Measurements from ENCODE around the gene TBX4. TPM values are rescaled to one million over a fixed set of nuclear protein-coding genes. Genes with fewer than 3 reads are reported as not detected.

Gene TBX4
- total RNA-seq, 2 donors from 2014 or later: not detected

DNA sequence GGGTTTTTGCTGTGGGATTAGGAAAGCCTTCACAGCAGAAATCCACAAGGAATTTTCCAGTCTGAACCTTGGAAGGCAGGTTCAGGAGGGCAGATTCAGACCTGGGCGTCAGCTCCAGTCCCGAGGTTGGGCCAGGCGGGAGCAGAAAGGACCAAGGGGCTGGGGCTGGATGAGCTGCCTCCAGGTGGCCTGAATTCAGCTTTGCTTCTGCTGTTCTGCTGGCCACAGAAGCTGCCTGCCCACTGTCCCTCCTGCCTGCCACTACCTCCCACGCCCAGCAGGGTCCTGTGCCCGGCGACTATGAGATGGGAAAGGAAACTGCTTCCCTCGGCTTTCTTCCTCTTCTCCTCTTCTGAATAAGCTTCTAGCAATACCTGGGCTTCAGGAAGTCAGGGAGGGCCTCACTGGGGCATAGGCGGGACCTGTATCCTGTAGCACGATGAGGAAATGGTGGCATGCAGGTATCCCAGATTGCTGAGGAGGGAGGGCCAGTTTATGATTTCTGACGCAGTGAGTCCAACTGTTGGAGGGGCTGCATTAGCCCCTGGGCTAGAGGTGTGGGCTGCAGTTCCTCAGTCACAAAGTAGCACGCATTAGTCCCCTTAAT is 18.4 kb downstream of the TBX4 start:
- no peak for DNase-seq (ENCODE audit: low spot score)
- TF ChIP-seq, protein P1, sequence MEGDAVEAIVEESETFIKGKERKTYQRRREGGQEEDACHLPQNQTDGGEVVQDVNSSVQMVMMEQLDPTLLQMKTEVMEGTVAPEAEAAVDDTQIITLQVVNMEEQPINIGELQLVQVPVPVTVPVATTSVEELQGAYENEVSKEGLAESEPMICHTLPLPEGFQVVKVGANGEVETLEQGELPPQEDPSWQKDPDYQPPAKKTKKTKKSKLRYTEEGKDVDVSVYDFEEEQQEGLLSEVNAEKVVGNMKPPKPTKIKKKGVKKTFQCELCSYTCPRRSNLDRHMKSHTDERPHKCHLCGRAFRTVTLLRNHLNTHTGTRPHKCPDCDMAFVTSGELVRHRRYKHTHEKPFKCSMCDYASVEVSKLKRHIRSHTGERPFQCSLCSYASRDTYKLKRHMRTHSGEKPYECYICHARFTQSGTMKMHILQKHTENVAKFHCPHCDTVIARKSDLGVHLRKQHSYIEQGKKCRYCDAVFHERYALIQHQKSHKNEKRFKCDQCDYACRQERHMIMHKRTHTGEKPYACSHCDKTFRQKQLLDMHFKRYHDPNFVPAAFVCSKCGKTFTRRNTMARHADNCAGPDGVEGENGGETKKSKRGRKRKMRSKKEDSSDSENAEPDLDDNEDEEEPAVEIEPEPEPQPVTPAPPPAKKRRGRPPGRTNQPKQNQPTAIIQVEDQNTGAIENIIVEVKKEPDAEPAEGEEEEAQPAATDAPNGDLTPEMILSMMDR (IDR thresholded peaks at IDR 0.05): no peak
- Histone ChIP-seq H3K4me1 (no peaks in the 10 kb centered on the region), H3K36me3 (no peaks in the 10 kb centered on the region), H3K27ac (no peak overlapping the region), H3K4me3 (no peak overlapping the region), H3K9me3 (no peaks in the 10 kb centered on the region), H3K27me3 (no peaks in the 10 kb centered on the region)

DNA sequence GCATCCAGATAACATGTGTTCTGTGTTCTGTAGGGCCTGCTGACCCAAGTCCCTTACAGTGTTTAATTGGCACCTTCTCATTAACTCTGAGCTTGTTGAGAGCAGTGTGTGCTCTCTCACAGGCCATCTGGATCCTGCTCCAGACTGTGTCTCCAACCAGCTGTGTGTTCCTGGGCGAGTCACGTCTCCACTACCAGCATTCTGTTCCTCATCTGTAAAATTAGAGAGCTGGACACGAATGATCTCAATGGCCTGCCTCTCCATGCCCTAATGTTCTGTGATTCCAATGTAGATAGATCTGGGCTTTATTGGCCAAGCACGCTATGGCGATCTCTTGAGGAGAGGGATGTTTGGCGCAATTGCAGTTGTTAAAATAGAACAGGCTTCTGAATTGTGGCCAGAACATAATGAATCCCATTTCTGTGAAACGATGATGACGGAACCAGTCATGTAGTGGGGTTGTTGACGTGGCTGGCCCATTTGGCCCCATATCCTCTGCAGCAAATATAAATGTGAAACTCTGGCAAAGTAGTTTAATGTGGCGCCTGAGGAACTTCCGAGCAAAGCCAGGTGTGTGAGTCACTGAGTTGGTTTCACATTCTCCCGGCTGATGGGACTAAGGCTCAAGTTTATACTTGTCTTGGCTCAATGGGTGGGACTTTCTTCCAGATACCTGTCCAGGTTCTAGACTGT is 22.2 kb downstream of the TBX4 start:
- Histone ChIP-seq H3K36me3 (no peaks in the 10 kb centered on the region), H3K4me3 (no peak overlapping the region), H3K4me1 (no peaks in the 10 kb centered on the region), H3K9me3 (no peaks in the 10 kb centered on the region), H3K27ac (no peak overlapping the region), H3K27me3 (no peaks in the 10 kb centered on the region)
- DNase-seq (ENCODE audit: low spot score): no peak
- TF ChIP-seq, protein P1 (IDR thresholded peaks at IDR 0.05): no peak

DNA sequence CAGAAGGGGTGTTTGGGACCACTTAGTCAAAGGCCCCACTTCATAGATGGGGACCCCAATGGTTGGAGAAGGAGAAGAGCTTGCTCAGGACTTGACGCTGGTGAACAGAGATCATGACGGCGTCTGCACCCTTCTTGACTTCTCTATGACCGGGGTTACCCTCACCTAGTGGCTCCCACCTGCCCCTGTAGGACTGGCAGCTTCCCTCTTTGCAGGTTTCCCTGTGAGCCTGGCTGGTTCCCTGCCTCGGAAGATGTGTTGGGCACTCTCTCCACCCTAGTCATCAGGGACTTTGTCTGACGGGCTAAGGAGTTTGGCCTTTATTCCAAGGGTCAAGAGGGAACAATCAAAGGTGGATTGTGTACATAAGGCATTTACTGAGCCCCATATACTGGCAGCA is 22.7 kb downstream of the TBX4 start:
- Histone ChIP-seq H3K9me3 (no peaks in the 10 kb centered on the region), H3K27me3 (no peaks in the 10 kb centered on the region)

DNA sequence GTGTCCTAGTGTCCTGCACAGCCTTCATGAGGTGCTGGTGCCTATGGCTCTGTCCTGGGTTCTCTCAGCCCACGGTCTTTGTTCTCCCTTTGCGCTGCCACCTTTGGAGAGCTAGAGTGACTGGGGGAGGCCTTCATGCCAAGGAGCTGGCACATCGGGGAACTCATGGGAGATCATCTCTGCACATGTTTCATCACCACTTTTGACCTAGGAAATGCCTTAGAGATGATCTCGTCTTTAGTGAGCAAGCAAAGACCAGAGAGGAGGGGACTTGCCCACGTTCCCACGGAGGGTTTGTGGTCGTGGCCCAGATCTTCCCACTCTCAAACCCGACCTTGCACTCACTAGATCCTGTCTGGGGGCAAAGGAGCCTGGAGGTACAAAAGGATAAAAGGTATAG is 23.5 kb downstream of the TBX4 start:
- Histone ChIP-seq H3K27ac (no peak overlapping the region), H3K9me3 (no peaks in the 10 kb centered on the region), H3K4me1 (no peaks in the 10 kb centered on the region), H3K36me3 (no peaks in the 10 kb centered on the region), H3K27me3 (no peaks in the 10 kb centered on the region), H3K4me3 (no peak overlapping the region)
- TF ChIP-seq, protein P1 (IDR thresholded peaks at IDR 0.05): no peak
- DNase-seq (ENCODE audit: low spot score): no peak

More for the DNA sequence above, 22.7 kb downstream of the TBX4 start:
- no peak for DNase-seq (ENCODE audit: low spot score)
- Histone ChIP-seq H3K27ac (no peak overlapping the region), H3K36me3 (no peaks in the 10 kb centered on the region), H3K4me3 (no peak overlapping the region), H3K4me1 (no peaks in the 10 kb centered on the region)
- TF ChIP-seq, protein P1 (IDR thresholded peaks at IDR 0.05): no peak

DNA sequence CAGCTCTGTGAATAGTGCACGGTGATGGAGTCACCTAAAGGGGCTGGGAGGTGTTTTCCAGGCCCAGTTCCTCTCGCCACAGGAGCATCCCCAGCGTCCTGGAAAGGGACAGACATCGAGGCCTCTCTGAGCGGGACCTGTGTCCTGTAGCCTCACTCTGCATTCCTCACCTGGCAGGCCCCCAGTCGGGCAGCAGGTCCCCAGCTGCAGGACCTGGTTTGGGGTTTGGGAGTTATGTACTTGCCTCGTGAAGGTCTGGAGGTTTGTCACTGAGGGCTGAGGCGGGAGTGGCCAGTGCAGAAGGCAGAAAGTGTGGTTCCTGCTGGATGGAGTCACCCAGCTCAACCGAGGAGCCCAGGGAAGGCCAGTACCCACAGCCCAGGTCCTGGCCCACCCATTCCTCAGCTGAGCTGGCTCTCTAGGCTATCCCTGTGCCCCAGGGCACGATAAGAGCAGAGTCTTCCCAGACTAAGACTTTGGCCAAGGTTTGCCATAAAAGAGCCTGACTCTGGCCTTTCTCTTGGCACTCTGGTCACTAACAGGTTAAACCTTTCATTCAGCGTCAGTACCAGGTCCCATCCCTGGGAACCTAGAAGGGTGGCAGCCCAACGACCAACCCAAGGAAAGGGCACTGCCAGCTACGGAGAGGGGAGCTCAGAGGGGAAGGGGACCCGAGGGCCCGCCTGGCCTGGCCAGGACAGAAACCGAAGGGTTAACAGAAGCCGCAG is 24.4 kb downstream of the TBX4 start:
- no peaks in the 10 kb centered on the region for H3K27me3 ChIP-seq
- TF ChIP-seq, protein P1 (IDR thresholded peaks at IDR 0.05): no peak
- no peaks in the 10 kb centered on the region for H3K4me1 ChIP-seq
- H3K9me3 ChIP-seq: no peaks in the 10 kb centered on the region
- no peak for DNase-seq (ENCODE audit: low spot score)
- no peaks in the 10 kb centered on the region for H3K36me3 ChIP-seq
- no peak overlapping the region for H3K27ac ChIP-seq
- no peak overlapping the region for H3K4me3 ChIP-seq

All from right atrium auricular region (tissue), 2 donors.